PC-3 (cell line): Measurements from ENCODE around the gene PXK.

Experiments used
- EZH2 ChIP-seq: fragments of 300-600 bp; sonication (generic); IDR thresholded peaks from one replicate; pipeline ENCODE4 v1.6.1; 2017; ENCODE audit warnings: antibody characterized with exemption, mild to moderate bottlenecking, low read length; ENCODE audit not compliant: unreplicated experiment
- EZH2phosphoT487 ChIP-seq: fragments of 300-600 bp; sonication (generic); IDR thresholded peaks from 2 replicates; pipeline ENCODE4 v1.6.1; 2018; ENCODE audit warnings: mild to moderate bottlenecking, antibody characterized with exemption, low read length, borderline replicate concordance
- TF ChIP-seq, protein P1 (sequence below): fragments of 300-600 bp; sonication (generic); conservative IDR thresholded peaks from 2 replicates; pipeline ENCODE4 v1.5.1; 2017; ENCODE audit warnings: antibody characterized with exemption, low read depth, mild to moderate bottlenecking, low read length

DNA sequence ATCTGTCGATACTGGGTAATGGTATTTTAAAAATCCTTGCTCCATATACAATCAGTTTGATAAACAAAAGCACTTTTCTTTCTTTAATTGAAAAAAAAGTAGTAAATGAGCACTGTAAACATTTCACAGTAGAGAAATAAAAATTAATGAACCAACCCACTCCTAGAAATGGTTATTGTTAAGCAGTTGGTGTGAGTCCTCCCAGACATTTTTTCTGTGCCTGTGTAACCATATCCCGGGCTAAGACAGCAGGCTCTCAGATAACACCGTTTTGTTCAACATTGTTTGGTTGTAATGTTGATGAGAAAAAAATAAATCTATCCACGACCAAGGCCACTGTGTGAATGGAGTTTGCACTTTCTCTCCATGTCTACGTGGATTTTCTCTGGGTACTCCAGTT is 42.6 kb downstream of the PXK start:
- TF ChIP-seq EZH2, result no peak
- TF ChIP-seq, protein P1, sequence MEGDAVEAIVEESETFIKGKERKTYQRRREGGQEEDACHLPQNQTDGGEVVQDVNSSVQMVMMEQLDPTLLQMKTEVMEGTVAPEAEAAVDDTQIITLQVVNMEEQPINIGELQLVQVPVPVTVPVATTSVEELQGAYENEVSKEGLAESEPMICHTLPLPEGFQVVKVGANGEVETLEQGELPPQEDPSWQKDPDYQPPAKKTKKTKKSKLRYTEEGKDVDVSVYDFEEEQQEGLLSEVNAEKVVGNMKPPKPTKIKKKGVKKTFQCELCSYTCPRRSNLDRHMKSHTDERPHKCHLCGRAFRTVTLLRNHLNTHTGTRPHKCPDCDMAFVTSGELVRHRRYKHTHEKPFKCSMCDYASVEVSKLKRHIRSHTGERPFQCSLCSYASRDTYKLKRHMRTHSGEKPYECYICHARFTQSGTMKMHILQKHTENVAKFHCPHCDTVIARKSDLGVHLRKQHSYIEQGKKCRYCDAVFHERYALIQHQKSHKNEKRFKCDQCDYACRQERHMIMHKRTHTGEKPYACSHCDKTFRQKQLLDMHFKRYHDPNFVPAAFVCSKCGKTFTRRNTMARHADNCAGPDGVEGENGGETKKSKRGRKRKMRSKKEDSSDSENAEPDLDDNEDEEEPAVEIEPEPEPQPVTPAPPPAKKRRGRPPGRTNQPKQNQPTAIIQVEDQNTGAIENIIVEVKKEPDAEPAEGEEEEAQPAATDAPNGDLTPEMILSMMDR, result no peak
- TF ChIP-seq EZH2phosphoT487, result no peak
